OCI-LY1 (cell line): ENCODE results near the gene FGF23.

Experiments used
- H2AFZ ChIP-seq: fragments of 200-600 bp; sonication (generic), shearing (Covaris generic); 2 replicates; pipeline ENCODE4 v1.6.0; 2014; ENCODE audit warnings: antibody characterized with exemption, mild to moderate bottlenecking, low read length
- H3F3A ChIP-seq: fragments of 200-600 bp; sonication (generic), shearing (Covaris generic); 2 replicates; pipeline ENCODE4 v1.6.0; 2014; ENCODE audit warnings: mild to moderate bottlenecking, antibody characterized with exemption, low read length, moderate library complexity; ENCODE audit not compliant: insufficient read depth
- H3K27ac ChIP-seq: fragments of 200-600 bp; sonication (generic); 2 replicates; pipeline ENCODE4 v1.5.1; 2014; ENCODE audit warnings: low read length, mixed run types, mild to moderate bottlenecking, low read depth; ENCODE audit not compliant: poor library complexity, severe bottlenecking
- H3K27me3 ChIP-seq: fragments of 200-600 bp; sonication (generic); 2 replicates; pipeline ENCODE4 v1.6.0; 2014; ENCODE audit warnings: antibody characterized with exemption, mild to moderate bottlenecking, low read length, moderate library complexity; ENCODE audit not compliant: insufficient read depth
- H3K36me3 ChIP-seq: fragments of 200-600 bp; sonication (generic); 2 replicates; pipeline ENCODE4 v1.6.1; 2014; ENCODE audit warnings: mild to moderate bottlenecking, antibody characterized with exemption, low read length, moderate library complexity, mixed read lengths; ENCODE audit not compliant: insufficient read depth
- H3K4me1 ChIP-seq: fragments of 200-600 bp; sonication (generic); 2 replicates; pipeline ENCODE4 v1.5.1; 2014; ENCODE audit warnings: mild to moderate bottlenecking, low read length, moderate library complexity; ENCODE audit not compliant: insufficient read depth, severe bottlenecking
- H3K4me2 ChIP-seq: fragments of 200-600 bp; sonication (generic), shearing (Covaris generic); 2 replicates; pipeline ENCODE4 v1.6.1; 2014; ENCODE audit warnings: low read length
- H3K4me3 ChIP-seq: fragments of 200-600 bp; sonication (generic); 2 replicates; pipeline ENCODE4 v1.5.1; 2014; ENCODE audit warnings: low read length, low read depth, mild to moderate bottlenecking, mixed read lengths; ENCODE audit not compliant: poor library complexity, severe bottlenecking
- H3K79me2 ChIP-seq: fragments of 200-600 bp; shearing (Covaris generic); 2 replicates; pipeline ENCODE4 v1.6.1; 2016; ENCODE audit warnings: mixed run types, low read length, mixed read lengths; ENCODE audit not compliant: insufficient read depth
- H3K9ac ChIP-seq: fragments of 200-600 bp; sonication (generic), shearing (Covaris generic); 2 replicates; pipeline ENCODE4 v1.6.1; 2014; ENCODE audit warnings: mild to moderate bottlenecking, low read length, mixed read lengths
- H3K9me2 ChIP-seq: fragments of 200-600 bp; sonication (generic), shearing (Covaris generic); 2 replicates; pipeline ENCODE4 v1.6.1; 2014; ENCODE audit warnings: low read depth, mild to moderate bottlenecking, low read length, mixed read lengths
- H3K9me3 ChIP-seq: fragments of 200-600 bp; shearing (Covaris generic); 2 replicates; pipeline ENCODE4 v1.6.1; 2014; ENCODE audit warnings: low read length, mixed read lengths
- H4K20me1 ChIP-seq: fragments of 200-600 bp; sonication (generic), shearing (Covaris generic); 2 replicates; pipeline ENCODE4 v1.6.0; 2016; ENCODE audit warnings: mild to moderate bottlenecking, low read length; ENCODE audit not compliant: insufficient read depth
- EZH2 ChIP-seq: fragments of 200-600 bp; sonication (generic), shearing (Covaris generic); IDR thresholded peaks from 2 replicates; pipeline ENCODE4 v1.8.0; 2017; ENCODE audit warnings: borderline replicate concordance, mixed run types, mild to moderate bottlenecking, antibody characterized with exemption, low read length, moderate library complexity, mixed read lengths
- TF ChIP-seq, protein P1 (sequence below): fragments of 200-600 bp; sonication (generic), shearing (Covaris generic); IDR thresholded peaks from 2 replicates; pipeline ENCODE4 v1.5.1; 2017; ENCODE audit warnings: mild to moderate bottlenecking, antibody characterized with exemption, low read length, moderate library complexity, mixed read lengths

Gene FGF23

GRCh38 chr12:4386801-4387200 lies 7.3 kb upstream of the FGF23 start:
- Histone ChIP-seq H3K27me3 (no peaks in the 10 kb centered on the region), H3K79me2 (no peaks in the 10 kb centered on the region), H3K9ac (no peak overlapping the region), H4K20me1 (no peaks in the 10 kb centered on the region), H3K36me3 (no peaks in the 10 kb centered on the region), H2AFZ (no peak overlapping the region), H3K9me3 (no peaks in the 10 kb centered on the region), H3K9me2 (no peaks in the 10 kb centered on the region), H3K4me3 (no peak overlapping the region), H3K27ac (no peak overlapping the region), H3F3A (no peaks in the 10 kb centered on the region), H3K4me1 (no peaks in the 10 kb centered on the region), H3K4me2 (no peak overlapping the region)
- no peak for TF ChIP-seq EZH2
- TF ChIP-seq, protein P1, sequence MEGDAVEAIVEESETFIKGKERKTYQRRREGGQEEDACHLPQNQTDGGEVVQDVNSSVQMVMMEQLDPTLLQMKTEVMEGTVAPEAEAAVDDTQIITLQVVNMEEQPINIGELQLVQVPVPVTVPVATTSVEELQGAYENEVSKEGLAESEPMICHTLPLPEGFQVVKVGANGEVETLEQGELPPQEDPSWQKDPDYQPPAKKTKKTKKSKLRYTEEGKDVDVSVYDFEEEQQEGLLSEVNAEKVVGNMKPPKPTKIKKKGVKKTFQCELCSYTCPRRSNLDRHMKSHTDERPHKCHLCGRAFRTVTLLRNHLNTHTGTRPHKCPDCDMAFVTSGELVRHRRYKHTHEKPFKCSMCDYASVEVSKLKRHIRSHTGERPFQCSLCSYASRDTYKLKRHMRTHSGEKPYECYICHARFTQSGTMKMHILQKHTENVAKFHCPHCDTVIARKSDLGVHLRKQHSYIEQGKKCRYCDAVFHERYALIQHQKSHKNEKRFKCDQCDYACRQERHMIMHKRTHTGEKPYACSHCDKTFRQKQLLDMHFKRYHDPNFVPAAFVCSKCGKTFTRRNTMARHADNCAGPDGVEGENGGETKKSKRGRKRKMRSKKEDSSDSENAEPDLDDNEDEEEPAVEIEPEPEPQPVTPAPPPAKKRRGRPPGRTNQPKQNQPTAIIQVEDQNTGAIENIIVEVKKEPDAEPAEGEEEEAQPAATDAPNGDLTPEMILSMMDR = no peak

DNA sequence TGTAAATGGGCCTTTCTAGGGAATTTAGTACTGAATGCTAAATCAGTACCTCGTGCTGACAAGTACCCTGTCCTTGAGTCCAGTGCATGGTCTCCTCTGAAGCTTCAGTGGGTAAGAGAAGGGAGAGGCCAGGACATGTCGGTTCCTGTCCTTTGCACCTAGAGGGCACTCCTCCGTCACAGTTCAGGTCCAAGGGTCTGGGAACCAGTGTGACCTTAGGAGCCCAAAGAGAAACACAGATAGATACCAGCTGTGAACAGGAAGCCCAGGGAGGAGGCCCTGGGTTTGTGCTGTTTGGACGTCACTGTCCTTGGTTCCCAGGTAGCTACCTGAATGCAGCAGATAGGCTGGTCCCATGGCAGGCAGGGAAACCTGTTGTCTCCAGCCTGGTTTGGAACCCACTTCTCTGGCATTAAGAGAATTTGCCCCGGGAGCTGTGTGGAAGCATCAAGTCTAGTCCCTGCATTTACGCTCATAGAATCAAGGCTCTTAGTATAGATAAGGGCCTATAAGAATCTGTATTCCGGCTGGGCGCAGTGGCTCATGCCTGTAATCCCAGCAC lies 3.9 kb upstream of the FGF23 start:
- Histone ChIP-seq H4K20me1 (no peaks in the 10 kb centered on the region), H2AFZ (no peak overlapping the region), H3K27me3 (no peaks in the 10 kb centered on the region), H3K36me3 (no peaks in the 10 kb centered on the region), H3K4me2 (no peak overlapping the region), H3K79me2 (no peaks in the 10 kb centered on the region), H3K27ac (no peak overlapping the region), H3K4me3 (no peak overlapping the region), H3K9me3 (no peaks in the 10 kb centered on the region), H3K4me1 (no peaks in the 10 kb centered on the region), H3K9ac (no peak overlapping the region), H3K9me2 (no peaks in the 10 kb centered on the region), H3F3A (no peaks in the 10 kb centered on the region)
- TF ChIP-seq EZH2 = no peak
- TF ChIP-seq, protein P1 = peak; percentile 11; the same call in 1 of the 2 replicates

DNA sequence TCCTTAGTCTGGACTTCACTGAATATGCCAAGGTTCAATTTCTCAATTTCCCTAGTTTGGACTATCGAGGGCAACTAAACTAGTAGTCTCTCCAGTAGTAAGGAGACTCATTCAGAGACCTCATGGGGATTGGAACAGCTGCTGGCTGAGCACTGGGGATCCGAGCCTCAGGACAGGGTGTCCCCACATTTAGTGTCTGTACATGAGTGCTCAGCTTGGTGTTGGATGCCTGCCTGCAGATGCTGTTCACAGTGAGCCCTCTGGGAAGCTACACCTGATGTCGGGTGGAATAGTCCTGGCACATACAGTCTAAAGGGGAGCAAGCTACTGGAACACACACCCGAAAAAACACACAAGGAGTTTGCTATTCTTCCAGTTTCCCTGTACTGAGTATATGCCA lies 820 bp upstream of the FGF23 start:
- H3K9me3 ChIP-seq = no peaks in the 10 kb centered on the region
- no peak overlapping the region for H3K4me3 ChIP-seq
- TF ChIP-seq EZH2 = no peak
- TF ChIP-seq, protein P1 = no peak
- H3K27ac ChIP-seq = no peak overlapping the region
- no peaks in the 10 kb centered on the region for H4K20me1 ChIP-seq
- H2AFZ ChIP-seq = no peak overlapping the region
- H3K79me2 ChIP-seq = no peaks in the 10 kb centered on the region
- H3F3A ChIP-seq = no peaks in the 10 kb centered on the region
- no peak overlapping the region for H3K9ac ChIP-seq
- no peak overlapping the region for H3K4me2 ChIP-seq
- no peaks in the 10 kb centered on the region for H3K4me1 ChIP-seq
- no peaks in the 10 kb centered on the region for H3K27me3 ChIP-seq
- no peaks in the 10 kb centered on the region for H3K9me2 ChIP-seq
- H3K36me3 ChIP-seq = no peaks in the 10 kb centered on the region
